Retinal pigment epithelial cell (primary cell): ENCODE data around the gene CC2D2B.

ENCODE experiments used
- DNase-seq: peaks from one replicate; pipeline ENCODE4 v3.0.0-alpha.2; 2010; ENCODE audit warnings: low read depth
- H3K4me3 ChIP-seq: 2 replicates; pipeline ENCODE4 v1.5.1; 2011; ENCODE audit warnings: mild to moderate bottlenecking, low read length, control low read depth, moderate library complexity
- TF ChIP-seq, protein P1 (sequence below): conservative IDR thresholded peaks from 2 replicates; pipeline ENCODE4 v1.5.1; 2011; ENCODE audit warnings: low read depth, low read length, control low read depth, inconsistent platforms

The CC2D2B gene

DNA sequence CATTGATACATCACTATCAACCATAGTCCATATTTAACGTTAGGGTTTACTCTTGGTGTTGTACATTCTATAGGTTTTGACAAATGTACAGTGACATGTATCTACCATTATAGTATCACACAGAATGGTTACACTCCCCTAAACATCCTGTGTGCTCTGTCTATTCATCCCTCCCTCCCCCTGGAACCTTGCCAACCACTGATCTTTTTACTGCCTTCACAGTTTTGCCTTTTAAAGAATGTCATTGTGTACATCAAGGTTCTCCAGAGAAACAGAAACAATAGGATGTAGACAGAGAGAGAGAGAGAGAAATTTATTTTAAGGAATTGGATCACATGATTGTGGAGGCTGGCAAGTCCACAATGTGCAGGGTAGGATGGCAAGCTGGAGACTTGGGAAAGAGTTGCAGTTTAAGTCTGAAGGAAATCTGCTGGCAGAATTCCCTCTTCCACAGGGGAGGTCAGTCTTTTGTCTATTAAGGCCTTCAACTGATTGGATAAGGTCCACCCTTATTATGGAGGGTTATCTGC is 90.5 kb downstream of the CC2D2B start:
- no peak overlapping the region for H3K4me3 ChIP-seq
- DNase-seq, result no peak
- TF ChIP-seq, protein P1, sequence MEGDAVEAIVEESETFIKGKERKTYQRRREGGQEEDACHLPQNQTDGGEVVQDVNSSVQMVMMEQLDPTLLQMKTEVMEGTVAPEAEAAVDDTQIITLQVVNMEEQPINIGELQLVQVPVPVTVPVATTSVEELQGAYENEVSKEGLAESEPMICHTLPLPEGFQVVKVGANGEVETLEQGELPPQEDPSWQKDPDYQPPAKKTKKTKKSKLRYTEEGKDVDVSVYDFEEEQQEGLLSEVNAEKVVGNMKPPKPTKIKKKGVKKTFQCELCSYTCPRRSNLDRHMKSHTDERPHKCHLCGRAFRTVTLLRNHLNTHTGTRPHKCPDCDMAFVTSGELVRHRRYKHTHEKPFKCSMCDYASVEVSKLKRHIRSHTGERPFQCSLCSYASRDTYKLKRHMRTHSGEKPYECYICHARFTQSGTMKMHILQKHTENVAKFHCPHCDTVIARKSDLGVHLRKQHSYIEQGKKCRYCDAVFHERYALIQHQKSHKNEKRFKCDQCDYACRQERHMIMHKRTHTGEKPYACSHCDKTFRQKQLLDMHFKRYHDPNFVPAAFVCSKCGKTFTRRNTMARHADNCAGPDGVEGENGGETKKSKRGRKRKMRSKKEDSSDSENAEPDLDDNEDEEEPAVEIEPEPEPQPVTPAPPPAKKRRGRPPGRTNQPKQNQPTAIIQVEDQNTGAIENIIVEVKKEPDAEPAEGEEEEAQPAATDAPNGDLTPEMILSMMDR, result no peak

- no peak for DNase-seq
- H3K4me3 ChIP-seq, result no peak overlapping the region
- TF ChIP-seq, protein P1, result no peak
Observed at GRCh38 chr10:96013956-96014355, 106.2 kb downstream of the CC2D2B start.

DNA sequence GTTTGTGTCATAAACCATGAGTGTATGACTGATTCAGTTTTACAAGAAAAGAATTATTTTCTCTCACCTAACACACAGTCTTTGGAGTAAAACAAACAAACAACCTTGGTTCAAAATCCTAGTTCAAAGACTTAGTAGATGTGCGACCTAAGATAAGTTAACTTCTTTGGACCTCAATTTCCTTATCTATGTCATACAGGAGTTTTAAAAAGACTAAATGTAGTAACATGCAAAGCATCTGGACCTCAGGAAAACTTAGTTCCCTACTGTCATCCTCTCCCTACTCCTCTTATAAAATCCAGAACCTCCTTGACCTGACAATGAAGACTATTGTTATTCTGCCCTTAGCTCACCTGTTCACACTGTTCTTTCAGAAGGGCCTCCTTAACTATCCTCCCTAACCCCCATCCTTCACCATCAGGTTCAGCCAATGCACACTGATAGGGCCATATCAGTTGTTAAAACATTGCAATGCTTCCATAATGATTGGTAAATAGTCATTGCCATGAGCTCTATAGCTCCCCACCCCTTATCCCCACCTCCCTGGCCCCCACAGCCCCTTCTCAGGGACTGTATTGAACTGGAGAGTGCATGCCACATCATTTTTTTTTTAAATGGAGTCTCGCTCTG is 106.8 kb downstream of the CC2D2B start:
- DNase-seq, result no peak
- H3K4me3 ChIP-seq, result no peak overlapping the region
- TF ChIP-seq, protein P1, result no peak

DNA sequence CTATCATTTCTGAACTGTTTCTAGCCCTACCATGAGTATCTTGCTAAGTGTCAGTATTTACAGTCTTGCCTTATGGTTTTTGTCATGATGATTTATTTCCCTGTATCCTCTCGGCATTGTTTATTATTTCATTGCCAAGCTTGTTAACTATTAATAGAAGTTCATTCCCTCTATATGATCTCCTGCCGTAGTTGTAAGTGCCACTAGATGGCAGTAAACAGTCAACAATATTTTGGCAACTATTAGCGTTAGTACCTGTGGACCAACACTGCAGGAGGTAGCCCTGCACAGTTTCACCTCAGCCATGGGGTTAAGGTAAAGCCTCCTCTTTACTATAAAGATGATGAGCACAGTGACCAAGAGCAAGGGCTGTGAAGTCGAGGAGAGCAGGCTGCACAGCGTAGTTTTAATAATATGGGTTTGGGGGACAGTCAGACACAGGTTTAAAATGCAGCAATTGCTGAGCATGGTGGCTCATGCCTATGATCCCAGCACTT is 109.5 kb downstream of the CC2D2B start:
- TF ChIP-seq, protein P1, result peak; percentile 83
- peak; percentile 2 for DNase-seq
- H3K4me3 ChIP-seq, result no peak overlapping the region

GRCh38 chr10:96021332-96021731 is 113.6 kb downstream of the CC2D2B start:
- no peak for DNase-seq
- TF ChIP-seq, protein P1, result no peak
- H3K4me3 ChIP-seq, result no peak overlapping the region

- TF ChIP-seq, protein P1, result no peak
- DNase-seq, result no peak
- no peak overlapping the region for H3K4me3 ChIP-seq
Observed at GRCh38 chr10:96022739-96023138, 115.0 kb downstream of the CC2D2B start.

- no peak for DNase-seq
- H3K4me3 ChIP-seq, result no peak overlapping the region
- TF ChIP-seq, protein P1, result no peak
Observed at GRCh38 chr10:96023168-96023567, 115.4 kb downstream of the CC2D2B start.
